IMR-90 (cell line): ENCODE results near the gene NIPAL3. TPM values are rescaled to one million over a fixed set of nuclear protein-coding genes. Genes with fewer than 3 reads are reported as not detected.

Experiments
- ATAC-seq: fragments of 200-7000 bp; cut with Tn5 transposase; 2 replicates; pipeline ENCODE4 v1.9.1; 2020; ENCODE audit warnings: low read depth, mild to moderate bottlenecking, moderate library complexity
- BruUV-seq: library from RNA; stranded (reverse); fragments of 400-500 nt; replicated peaks from 2 replicates; lab custom pipeline; 2021; lab: Mats Ljungman, UMichigan
- CTCF ChIA-PET: fragments of 300-600 bp; formaldehyde crosslinking; extraction: SDS; loops from one replicate; lab custom pipeline; 2021; ENCODE audit warnings: antibody characterized with exemption; lab: Yijun Ruan, JAX
- POLR2A ChIA-PET: fragments of 300-600 bp; sonication (Branson Sonifier 250); formaldehyde crosslinking; loops from one replicate; lab custom pipeline; 2022; ENCODE audit warnings: antibody characterized with exemption; ENCODE audit not compliant: unreplicated experiment; lab: Charles Lee
- DNase-seq: peaks from one replicate; pipeline ENCODE4 v3.0.0; 2013
- H2AFZ ChIP-seq: replicated peaks from 2 replicates; pipeline ENCODE3; 2013; ENCODE audit warnings: low read length, mild to moderate bottlenecking; ENCODE audit not compliant: poor library complexity
- H2AK5ac ChIP-seq: 2 replicates; pipeline ENCODE4 v1.6.1; 2013; ENCODE audit warnings: low read depth, low read length, inconsistent platforms
- H2AK9ac ChIP-seq: replicated peaks from 2 replicates; pipeline ENCODE3; 2013; ENCODE audit warnings: mild to moderate bottlenecking, low read depth, low read length, moderate library complexity; ENCODE audit not compliant: poor library complexity
- H2BK120ac ChIP-seq: 2 replicates; pipeline ENCODE4 v1.6.1; 2013; ENCODE audit warnings: low read depth, low read length, inconsistent platforms
- H2BK15ac ChIP-seq: 3 replicates; pipeline ENCODE4 v1.6.1; 2013; ENCODE audit warnings: low read depth, low read length, inconsistent platforms
- H2BK20ac ChIP-seq: 2 replicates; pipeline ENCODE4 v1.6.1; 2013; ENCODE audit warnings: low read depth, mild to moderate bottlenecking, inconsistent platforms, low read length, moderate library complexity
- H2BK5ac ChIP-seq: 2 replicates; pipeline ENCODE4 v1.6.1; 2013; ENCODE audit warnings: mild to moderate bottlenecking, low read depth, low read length, inconsistent platforms; ENCODE audit not compliant: poor library complexity, severe bottlenecking
- H3K14ac ChIP-seq: replicated peaks from 2 replicates; pipeline ENCODE4 v1.6.1; 2013; ENCODE audit warnings: low read depth, low read length, inconsistent platforms
- H3K18ac ChIP-seq: 2 replicates; pipeline ENCODE4 v1.6.1; 2013; ENCODE audit warnings: low read depth, low read length, control low read depth
- H3K23ac ChIP-seq: 2 replicates; pipeline ENCODE4 v1.6.1; 2013; ENCODE audit warnings: low read depth, low read length, inconsistent platforms
- H3K27ac ChIP-seq: 2 replicates; pipeline ENCODE4 v1.5.1; 2013; ENCODE audit warnings: mild to moderate bottlenecking, control low read depth, low read length; ENCODE audit not compliant: insufficient read depth
- H3K27me3 ChIP-seq: 2 replicates; pipeline ENCODE4 v1.6.1; 2013; ENCODE audit warnings: low read length; ENCODE audit not compliant: control insufficient read depth, insufficient read depth
- H3K36me3 ChIP-seq: 2 replicates; pipeline ENCODE4 v1.6.1; 2013; ENCODE audit warnings: low read length, mixed read lengths; ENCODE audit not compliant: control insufficient read depth, insufficient read depth
- H3K4ac ChIP-seq: 2 replicates; pipeline ENCODE4 v1.6.1; 2013; ENCODE audit warnings: low read depth, low read length, inconsistent platforms
- H3K4me1 ChIP-seq: 2 replicates; pipeline ENCODE4 v1.6.1; 2013; ENCODE audit warnings: low read length, mixed read lengths; ENCODE audit not compliant: control insufficient read depth, insufficient read depth
- H3K4me2 ChIP-seq: 2 replicates; pipeline ENCODE4 v1.6.1; 2013; ENCODE audit warnings: low read depth, mild to moderate bottlenecking, control low read depth, low read length, moderate library complexity
- H3K4me3 ChIP-seq: 2 replicates; pipeline ENCODE4 v1.5.1; 2013; ENCODE audit warnings: low read depth, mild to moderate bottlenecking, control low read depth, low read length, moderate library complexity; ENCODE audit not compliant: insufficient read depth
- H3K56ac ChIP-seq: 2 replicates; pipeline ENCODE4 v1.6.1; 2013; ENCODE audit warnings: low read length, inconsistent platforms; ENCODE audit not compliant: insufficient read depth; ENCODE audit errors: extremely low read depth
- H3K79me1 ChIP-seq, 2 experiments: 2 replicates each; pipeline ENCODE4 v1.6.1; 2013; ENCODE audit warnings: low read length in 2 of 2, inconsistent platforms in 1 of 2, low read depth in 1 of 2
- H3K9ac ChIP-seq: 2 replicates; pipeline ENCODE4 v1.6.1; 2013; ENCODE audit warnings: low read depth, low read length, control low read depth
- H3K9me1 ChIP-seq: 2 replicates; pipeline ENCODE4 v1.6.1; 2013; ENCODE audit warnings: low read length, inconsistent platforms; ENCODE audit not compliant: insufficient read depth
- H3K9me3 ChIP-seq: 2 replicates; pipeline ENCODE4 v1.6.1; 2013; ENCODE audit warnings: low read length; ENCODE audit not compliant: control insufficient read depth, insufficient read depth
- H4K20me1 ChIP-seq: 2 replicates; pipeline ENCODE4 v1.6.1; 2013; ENCODE audit warnings: low read length, inconsistent platforms; ENCODE audit not compliant: insufficient read depth
- H4K5ac ChIP-seq: 2 replicates; pipeline ENCODE4 v1.6.1; 2013; ENCODE audit warnings: mild to moderate bottlenecking, low read depth, low read length, control low read depth
- H4K8ac ChIP-seq, 2 experiments: 2 replicates each; pipeline ENCODE4 v1.6.1; 2013; ENCODE audit warnings: low read depth in 2 of 2, low read length in 2 of 2, control low read depth in 1 of 2, inconsistent platforms in 1 of 2
- H4K91ac ChIP-seq: 2 replicates; pipeline ENCODE4 v1.6.1; 2013; ENCODE audit warnings: low read depth, low read length, inconsistent platforms; ENCODE audit not compliant: insufficient read depth
- FOS ChIP-seq: fragments of 150-350 bp; IDR thresholded peaks from 2 replicates; pipeline ENCODE4 v1.6.1; 2016; ENCODE audit warnings: low read depth, low read length
- POLR2A ChIP-seq: IDR thresholded peaks from 2 replicates; pipeline ENCODE4 v1.6.1; 2012; ENCODE audit warnings: mild to moderate bottlenecking, low read depth, low read length
- WGBS, 2 experiments: methylation state at CpG; one replicate each; pipeline versions ENCODE4 v1.1.5 to v1.1.7; 2013; ENCODE audit warnings: missing lambda C conversion rate in 2 of 2; ENCODE audit not compliant: insufficient read length in 1 of 2; ENCODE audit errors: extremely low coverage in 2 of 2; 5-methylcytosine and 5-hydroxymethylcytosine counted together
- dilution Hi-C: fragments of 300-500 bp; cut with HindIII; formaldehyde crosslinking; loops from one replicate; pipeline ENCODE4 v1.14.3; 2018; ENCODE audit warnings: low sequenced_read_pairs; ENCODE audit not compliant: unreplicated experiment
- in situ Hi-C: fragments of 300-500 bp; cut with MboI; formaldehyde crosslinking; loops from 3 replicates; pipeline ENCODE4 v1.14.3; 2019; ENCODE audit warnings: low sequenced_read_pairs, inconsistent platforms, mixed read lengths
- intact Hi-C: fragments of 100-400 bp; cut with micrococcal nuclease; formaldehyde crosslinking; loops from 2 replicates; pipeline ENCODE4 v1.10.0; 2022
- polyA plus RNA-seq, 3 experiments: library from polyadenylated mRNA; depleted of rRNA; stranded (reverse); fragments of >200 nt; gene quantifications; 2 replicates each; pipeline ENCODE4 v1.2.3, GENCODE V29; 2012; ENCODE audit warnings: low replicate concordance in 1 of 3
- total RNA-seq: library from RNA; depleted of rRNA; stranded (reverse); fragments of >200 nt; gene quantifications from 2 replicates; pipeline ENCODE4 v1.2.3, GENCODE V29; 2012

Gene NIPAL3
- total and polyA plus RNA-seq, 2 of the 4 experiments (the other 2 are of a cell fraction), result 55.0 to 123 TPM

GRCh38 chr1:24475700-24476099 lies 60.1 kb downstream of the NIPAL3 start:
- no peaks in the 10 kb centered on the region for H3K27me3 ChIP-seq
- H2AFZ ChIP-seq, result no peak overlapping the region
- no peak overlapping the region for H4K8ac ChIP-seq
- no peak overlapping the region for H3K23ac ChIP-seq
- no peaks in the 10 kb centered on the region for H4K20me1 ChIP-seq
- H3K9me3 ChIP-seq, result no peaks in the 10 kb centered on the region
- in situ Hi-C loops (no loop called here), intact Hi-C loops (no loop called here), dilution Hi-C loops (no loop called here)
- DNase-seq, result no peak
- no peak overlapping the region for H3K9ac ChIP-seq
- no peaks in the 10 kb centered on the region for H3K4me1 ChIP-seq
- POLR2A ChIA-PET, result no interaction called here
- no peak overlapping the region for H2BK5ac ChIP-seq
- H3K4me3 ChIP-seq, result no peak overlapping the region
- BruUV-seq, result no TSS peak
- H2BK20ac ChIP-seq, result no peak overlapping the region
- H4K5ac ChIP-seq, result no peak overlapping the region
- H4K91ac ChIP-seq, result no peak overlapping the region
- H3K27ac ChIP-seq, result no peak overlapping the region
- no peaks in the 10 kb centered on the region for H3K36me3 ChIP-seq
- no peak overlapping the region for H2BK15ac ChIP-seq
- CTCF ChIA-PET, result interaction anchor here (0.6 to 1.0 kb wide), 2 partner anchors 18 to 21 kb away, joined by 3 read pairs; no protein-coding TSS in a partner anchor
- no peak for TF ChIP-seq FOS
- TF ChIP-seq POLR2A, result no peak
- H3K4ac ChIP-seq, result no peak overlapping the region
- WGBS, 2 experiments, result 83% methylated on average over 1 of the region's 4 CpGs; no CpG with 5 or more reads in 1 of the 2 experiments
- no peak overlapping the region for H3K4me2 ChIP-seq
- peaks cover 8% of the 10 kb centered on the region; the same call in 1 of the 2 replicates for H3K9me1 ChIP-seq
- no peak overlapping the region for H3K18ac ChIP-seq
- no peaks in the 10 kb centered on the region for H3K79me1 ChIP-seq
- no peak overlapping the region for H2AK9ac ChIP-seq
- H2BK120ac ChIP-seq, result no peak overlapping the region
- H2AK5ac ChIP-seq, result no peak overlapping the region
- H3K56ac ChIP-seq, result no peak overlapping the region
- ATAC-seq, result no peak
- H3K14ac ChIP-seq, result no peak overlapping the region
